ENCODE results near the gene TLE1. TPM values are rescaled to one million over a fixed set of nuclear protein-coding genes. Genes with fewer than 3 reads are reported as not detected.

The TLE1 gene
- total RNA-seq, 1 donor from 2014 or later = 124 TPM

GRCh38 chr9:81563739-81564138 is 125.6 kb downstream of the TLE1 start:
- DNase-seq (ENCODE audit: low read depth) = no peak
- TF ChIP-seq CTCF (conservative IDR thresholded peaks at IDR 0.05; ENCODE audit: low read depth, low read length) = no peak
- no peak overlapping the region for H3K4me3 ChIP-seq (ENCODE audit: low read depth, low read length)

GRCh38 chr9:81563020-81563407 is 126.3 kb downstream of the TLE1 start:
- no peak overlapping the region for H3K4me3 ChIP-seq (ENCODE audit: low read depth, low read length)
- DNase-seq (ENCODE audit: low read depth) = no peak
- TF ChIP-seq CTCF (conservative IDR thresholded peaks at IDR 0.05; ENCODE audit: low read depth, low read length) = no peak

GRCh38 chr9:81562231-81563019 is 126.9 kb downstream of the TLE1 start:
- H3K4me3 ChIP-seq (ENCODE audit: low read depth, low read length) = no peak overlapping the region
- peak; percentile 100 for DNase-seq (ENCODE audit: low read depth)
- TF ChIP-seq CTCF (conservative IDR thresholded peaks at IDR 0.05; ENCODE audit: low read depth, low read length) = no peak

GRCh38 chr9:81560851-81561732 is 128.3 kb downstream of the TLE1 start:
- TF ChIP-seq CTCF (conservative IDR thresholded peaks at IDR 0.05; ENCODE audit: low read depth, low read length) = no peak
- no peak overlapping the region for H3K4me3 ChIP-seq (ENCODE audit: low read depth, low read length)
- DNase-seq (ENCODE audit: low read depth) = no peak

- TF ChIP-seq CTCF (conservative IDR thresholded peaks at IDR 0.05; ENCODE audit: low read depth, low read length) = no peak
- no peak overlapping the region for H3K4me3 ChIP-seq (ENCODE audit: low read depth, low read length)
- peak; percentile 94 for DNase-seq (ENCODE audit: low read depth)
Observed at GRCh38 chr9:81559709-81560108, 129.6 kb downstream of the TLE1 start.

- H3K4me3 ChIP-seq (ENCODE audit: low read depth, low read length) = no peak overlapping the region
- TF ChIP-seq CTCF (conservative IDR thresholded peaks at IDR 0.05; ENCODE audit: low read depth, low read length) = no peak
- DNase-seq (ENCODE audit: low read depth) = no peak
Observed at GRCh38 chr9:81559197-81559596, 130.2 kb downstream of the TLE1 start.
